ENCODE data around the gene C12orf43. TPM values are rescaled to one million over a fixed set of nuclear protein-coding genes. Genes with fewer than 3 reads are reported as not detected.
A peak's percentile ranks its signal among the peaks of the same experiment; 100 is the strongest.

C12orf43 gene
- total RNA-seq, 1 donor from 2014 or later = 7.2 TPM

DNA sequence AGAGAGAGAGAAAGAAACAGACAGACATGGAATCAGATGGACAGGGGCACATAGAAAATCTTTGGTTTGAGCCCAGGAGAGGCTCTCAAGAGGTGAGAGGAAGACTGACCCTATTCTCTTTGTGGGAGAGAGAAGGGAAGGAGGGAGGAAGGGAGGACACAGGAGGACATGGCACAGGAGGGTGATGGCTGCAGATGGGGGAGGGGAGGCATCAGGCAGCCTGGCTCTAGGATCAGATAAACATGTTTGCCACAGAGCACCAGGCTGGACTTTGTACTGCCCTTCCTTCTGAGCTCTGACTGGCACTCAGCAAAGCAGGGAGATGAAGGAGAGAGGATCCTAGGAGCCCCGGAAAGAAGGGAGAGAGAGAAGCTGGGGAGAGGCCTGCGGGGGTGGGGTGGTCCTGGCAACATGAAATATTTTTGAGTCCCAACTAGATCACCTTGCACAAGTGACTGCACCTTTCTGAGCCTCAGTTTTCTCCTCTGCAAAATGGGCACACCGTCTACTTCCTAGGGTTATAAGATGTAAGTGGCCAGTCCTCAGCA lies 31.9 kb downstream of the C12orf43 start:
- DNase-seq = no peak
- intact Hi-C loops (cut with DNase I) = no loop called here
- ATAC-seq (ENCODE audit: poor library complexity) = no peak

DNA sequence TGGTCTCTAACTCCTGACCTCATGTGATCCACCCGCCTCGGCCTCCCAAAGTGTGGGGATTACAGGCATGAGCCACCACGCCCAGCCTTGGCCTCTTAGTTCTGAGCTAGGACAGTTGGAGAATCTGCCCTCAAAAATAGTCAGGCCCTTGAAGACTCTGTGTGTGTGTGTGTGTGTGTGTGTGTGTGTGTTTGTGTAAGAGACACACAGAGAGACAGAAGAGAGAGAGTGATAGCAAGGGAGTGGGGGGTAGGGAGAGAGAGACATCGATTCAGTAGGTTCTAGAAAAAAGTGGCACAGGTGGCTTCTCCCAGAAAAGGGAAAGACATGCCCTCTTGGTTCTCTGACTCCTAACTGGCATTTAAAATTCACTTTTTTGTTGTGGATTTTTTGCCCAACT lies 32.5 kb downstream of the C12orf43 start:
- intact Hi-C loops (cut with DNase I) = no loop called here
- no peak for DNase-seq
- no peak for ATAC-seq (ENCODE audit: poor library complexity)

DNA sequence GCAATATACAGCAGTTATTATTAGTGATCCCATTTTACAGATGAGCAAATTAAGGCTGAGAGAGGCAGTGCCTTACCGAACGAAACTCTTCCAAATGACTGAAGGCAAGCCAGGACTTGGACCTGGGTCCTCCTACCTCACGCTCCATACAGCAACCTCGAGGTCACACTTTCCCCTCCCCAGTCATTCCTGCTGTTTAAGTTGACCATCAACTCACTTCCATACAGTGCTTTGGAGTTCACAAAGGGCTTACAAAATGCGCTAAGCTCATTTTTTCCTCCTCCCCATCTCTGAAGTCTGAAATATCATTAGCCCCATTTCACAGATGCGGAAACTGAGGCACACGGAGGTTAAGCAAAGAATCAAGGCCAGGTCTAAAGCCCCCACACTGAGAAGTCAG lies 33.6 kb downstream of the C12orf43 start:
- intact Hi-C loops (cut with DNase I) = no loop called here
- DNase-seq (no peak), ATAC-seq (ENCODE audit: poor library complexity) (no peak)

DNA sequence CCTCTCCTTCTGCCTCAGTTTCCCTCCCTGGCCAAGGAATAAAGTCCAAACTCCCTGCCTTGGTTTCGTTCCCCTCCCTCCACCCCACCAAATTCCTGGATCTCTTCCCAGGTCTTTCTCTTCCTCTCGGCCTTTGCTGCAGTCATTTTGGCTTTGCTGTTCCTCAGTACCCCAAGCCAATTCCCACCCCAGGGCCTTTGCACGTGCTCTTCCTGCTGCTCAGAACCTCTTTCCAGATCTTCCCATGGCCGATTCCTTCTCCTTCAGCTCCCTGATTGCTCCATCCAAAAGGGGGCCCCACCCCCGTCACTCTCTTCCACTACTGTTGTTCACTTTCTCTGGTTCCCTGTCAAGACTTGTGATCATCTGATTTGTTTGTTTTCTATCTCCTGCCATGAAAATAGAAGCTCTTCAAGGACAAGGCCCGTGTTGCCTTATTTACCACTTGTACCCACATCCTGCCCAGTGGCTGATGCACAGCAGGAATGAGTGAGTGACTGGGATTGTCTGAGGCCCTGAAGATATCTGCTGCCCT lies 34.8 kb downstream of the C12orf43 start:
- ATAC-seq (ENCODE audit: poor library complexity) = no peak
- intact Hi-C loops (cut with DNase I) = no loop called here

DNA sequence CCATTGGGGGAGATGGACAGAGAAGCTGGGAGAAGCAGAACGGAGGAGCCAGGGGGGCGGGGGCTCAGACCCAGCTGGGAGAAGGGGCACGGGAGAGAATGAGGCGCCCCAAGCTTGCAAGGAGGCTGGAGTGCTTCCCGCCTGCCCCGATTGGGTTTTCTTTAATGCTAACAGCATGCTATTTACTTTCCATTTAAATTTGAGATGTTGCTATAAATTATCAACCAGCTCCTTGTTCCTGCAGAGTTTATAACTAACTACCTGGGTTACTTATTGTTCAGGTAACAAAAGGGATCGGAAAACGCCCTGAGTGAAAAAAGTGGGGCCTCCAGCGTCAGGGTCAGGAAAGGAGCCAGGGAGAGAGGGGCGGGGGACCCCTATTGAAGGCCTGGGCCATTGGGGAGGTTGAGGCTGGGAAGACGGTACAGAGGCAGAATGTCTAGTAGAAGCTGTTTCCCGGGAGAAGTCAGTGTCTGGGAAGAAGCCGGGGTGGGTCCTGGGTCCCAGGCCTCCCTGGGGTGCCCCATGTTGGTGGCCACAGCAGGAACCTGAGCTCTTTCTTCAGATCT lies 35.4 kb downstream of the C12orf43 start:
- ATAC-seq (ENCODE audit: poor library complexity) = no peak
- intact Hi-C loops (cut with DNase I) = no loop called here

More for the DNA sequence above, 34.8 kb downstream of the C12orf43 start:
- DNase-seq = no peak

DNA sequence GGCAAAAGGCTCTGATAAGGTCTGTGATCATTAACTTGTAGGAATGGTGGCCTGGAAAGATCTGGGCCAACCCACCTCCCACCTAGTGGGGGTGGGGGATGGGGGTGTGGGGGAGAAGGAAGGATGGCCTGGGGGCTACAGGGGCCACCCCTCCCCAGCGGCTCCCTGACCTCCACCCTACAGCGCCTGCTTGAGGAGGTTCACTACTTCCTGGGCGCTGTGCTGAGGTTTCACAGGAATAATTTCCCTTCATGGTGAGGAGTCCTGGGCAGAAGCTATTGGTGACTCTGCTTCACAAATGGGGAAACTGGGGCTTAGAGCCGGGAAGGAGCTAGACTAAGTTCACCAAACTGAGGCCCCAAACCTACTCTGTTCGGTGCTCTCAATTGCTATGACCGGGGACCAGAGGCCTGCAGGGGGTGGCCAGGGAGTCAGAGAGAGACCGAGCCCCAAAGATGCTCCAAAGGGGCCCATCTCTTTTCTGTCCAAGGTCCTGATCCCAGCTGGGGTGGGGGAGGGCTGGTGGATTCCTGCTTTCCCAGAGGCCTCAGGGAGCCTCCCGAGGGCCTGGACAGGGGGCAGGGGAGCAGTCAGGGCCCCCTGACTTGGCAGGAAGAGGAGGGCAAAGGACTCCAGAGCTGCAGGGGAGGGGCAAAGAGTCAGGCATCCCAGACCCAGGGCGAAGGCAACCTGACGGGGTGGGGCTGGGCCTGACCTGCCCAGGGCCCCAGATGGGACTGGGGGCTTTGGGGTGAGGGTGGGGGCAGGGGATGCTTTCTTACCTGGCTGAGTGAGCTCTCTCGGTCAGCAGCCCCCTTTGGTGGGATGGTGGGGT lies 36.2 kb downstream of the C12orf43 start:
- intact Hi-C loops (cut with DNase I) = no loop called here
- DNase-seq (no peak), ATAC-seq (ENCODE audit: poor library complexity) (no peak)

More for the DNA sequence above, 35.4 kb downstream of the C12orf43 start:
- DNase-seq = no peak

DNA sequence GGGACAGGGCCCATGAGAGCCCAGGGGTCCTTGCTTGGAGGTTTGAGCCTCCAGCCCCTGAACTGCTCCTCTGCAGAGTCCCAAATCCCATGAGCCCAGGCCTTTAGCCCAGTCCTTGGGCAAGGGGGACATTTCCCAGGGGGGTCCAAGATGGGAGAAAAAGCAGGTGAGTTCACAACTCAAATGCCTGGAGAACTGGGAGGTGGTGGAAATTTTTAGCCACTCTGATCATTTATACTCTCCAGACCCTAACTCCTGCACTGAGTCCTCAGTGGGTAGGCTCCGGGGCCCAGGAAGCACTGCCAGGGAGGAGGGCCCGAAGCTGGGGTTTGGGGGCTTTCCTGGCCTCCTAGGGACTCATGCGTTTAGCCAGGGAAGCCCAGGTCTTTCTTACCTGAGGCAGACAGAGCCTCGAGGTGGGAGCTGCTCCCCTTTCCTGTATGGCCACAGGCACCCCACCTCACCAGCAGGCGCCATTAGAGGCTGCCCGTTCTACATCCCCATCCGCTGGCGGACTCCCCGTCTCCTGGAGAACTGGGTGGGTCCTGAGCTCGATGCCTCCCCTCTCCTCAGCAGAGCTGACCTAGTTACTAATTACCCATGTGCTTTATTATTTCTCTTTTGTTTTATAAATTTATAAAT lies 36.9 kb downstream of the C12orf43 start:
- DNase-seq = no peak
- intact Hi-C loops (cut with DNase I) = no loop called here
- ATAC-seq (ENCODE audit: poor library complexity) = no peak

DNA sequence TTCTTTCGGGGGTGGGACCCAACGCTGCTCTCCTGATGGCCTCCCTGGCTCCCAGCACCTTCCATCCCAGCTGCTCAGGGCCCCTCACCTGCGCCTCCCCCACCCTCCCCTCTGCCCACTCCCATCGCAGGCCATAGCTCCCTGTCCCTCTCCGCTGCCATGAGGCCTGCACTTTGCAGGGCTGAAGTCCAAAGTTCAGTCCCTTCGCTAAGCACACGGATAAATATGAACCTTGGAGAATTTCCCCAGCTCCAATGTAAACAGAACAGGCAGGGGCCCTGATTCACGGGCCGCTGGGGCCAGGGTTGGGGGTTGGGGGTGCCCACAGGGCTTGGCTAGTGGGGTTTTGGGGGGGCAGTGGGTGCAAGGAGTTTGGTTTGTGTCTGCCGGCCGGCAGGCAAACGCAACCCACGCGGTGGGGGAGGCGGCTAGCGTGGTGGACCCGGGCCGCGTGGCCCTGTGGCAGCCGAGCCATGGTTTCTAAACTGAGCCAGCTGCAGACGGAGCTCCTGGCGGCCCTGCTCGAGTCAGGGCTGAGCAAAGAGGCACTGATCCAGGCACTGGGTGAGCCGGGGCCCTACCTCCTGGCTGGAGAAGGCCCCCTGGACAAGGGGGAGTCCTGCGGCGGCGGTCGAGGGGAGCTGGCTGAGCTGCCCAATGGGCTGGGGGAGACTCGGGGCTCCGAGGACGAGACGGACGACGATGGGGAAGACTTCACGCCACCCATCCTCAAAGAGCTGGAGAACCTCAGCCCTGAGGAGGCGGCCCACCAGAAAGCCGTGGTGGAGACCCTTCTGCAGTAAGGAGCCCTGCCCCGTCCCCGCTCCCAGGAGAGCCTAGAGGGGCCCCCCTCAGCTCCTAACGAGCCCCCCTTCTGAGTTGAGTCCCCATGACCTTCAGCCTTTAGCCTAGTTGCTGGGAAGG lies 37.7 kb downstream of the C12orf43 start, which contains the start of gene HNF1A:
Gene HNF1A, plus strand, starts transcription at position 248 of the 924 bp plus-strand sequence. Its CDS starts 226 bp downstream, at position 474.
- DNase-seq (no peak), ATAC-seq (ENCODE audit: poor library complexity) (peak; percentile 18)
- intact Hi-C loops (cut with DNase I) = no loop called here

DNA sequence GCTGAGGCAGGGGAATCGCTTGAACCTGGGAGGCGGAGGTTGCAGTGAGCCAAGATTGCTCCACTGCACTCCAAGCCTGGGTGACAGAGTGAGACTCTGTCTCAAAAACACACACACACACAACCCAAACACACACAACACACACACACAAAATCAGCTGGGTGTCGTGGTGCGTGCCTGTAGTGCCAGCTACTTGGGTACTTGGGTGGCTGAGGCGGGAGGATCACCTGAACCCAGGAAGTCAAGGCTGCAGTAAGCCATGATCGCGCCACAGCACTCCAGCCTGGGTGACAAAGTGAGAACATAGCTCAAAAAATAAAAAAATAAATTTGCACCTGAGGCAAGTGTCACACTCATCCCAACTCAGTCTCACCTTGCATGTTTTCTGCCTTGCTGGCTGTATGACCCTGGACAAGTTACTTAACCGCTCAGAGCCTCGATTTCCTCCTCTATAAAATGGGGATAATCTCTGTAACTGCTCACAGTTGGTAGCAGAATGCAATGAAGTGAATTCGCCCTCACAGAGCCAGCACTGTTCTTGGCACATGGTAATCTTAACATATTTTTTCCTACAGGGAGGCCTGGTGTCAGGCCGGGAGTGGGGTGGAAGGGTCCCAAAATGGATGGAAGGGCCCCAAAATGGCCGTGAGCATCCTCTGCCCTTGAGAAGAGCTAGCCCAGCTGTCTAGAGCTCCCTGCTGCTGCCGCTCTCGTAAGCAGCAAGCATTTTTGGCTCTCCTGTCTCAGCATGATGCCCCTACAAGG lies 38.6 kb downstream of the C12orf43 start:
- intact Hi-C loops (cut with DNase I) = no loop called here
- DNase-seq (no peak), ATAC-seq (ENCODE audit: poor library complexity) (no peak)

DNA sequence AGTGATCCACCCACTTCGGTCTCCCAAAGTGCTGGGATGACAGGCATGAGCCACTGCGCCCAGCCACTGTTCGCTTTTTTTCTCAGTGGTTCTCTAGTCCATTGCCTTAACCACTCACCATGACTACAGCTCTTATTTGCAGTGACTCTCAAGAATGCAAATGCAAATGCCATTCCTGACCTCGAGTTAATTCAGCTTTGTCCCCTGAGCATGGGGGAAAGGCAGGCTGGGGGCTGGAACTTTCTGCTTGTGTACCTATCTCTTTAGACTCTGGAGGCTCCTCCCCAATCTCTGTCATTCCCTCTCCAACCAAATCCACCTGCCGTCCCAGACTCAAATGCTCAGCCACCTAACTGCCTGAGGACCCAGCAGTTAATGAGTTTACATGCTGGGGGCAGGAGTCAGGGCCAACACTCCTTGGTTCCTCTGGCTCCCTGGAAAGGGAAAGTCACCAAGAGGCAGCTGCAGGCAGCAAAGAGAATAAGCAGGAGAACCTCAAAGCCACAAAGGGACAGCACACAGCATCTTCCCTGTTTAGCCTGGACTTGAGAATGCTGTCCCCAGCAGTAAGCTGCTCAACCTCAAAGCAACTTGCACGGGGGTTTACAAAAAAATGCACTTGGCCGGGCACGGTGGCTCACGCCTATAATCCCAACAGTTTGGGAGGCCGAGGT lies 43.3 kb downstream of the C12orf43 start:
- intact Hi-C loops (cut with DNase I) = loop anchor here (5.0 kb wide), 3 partner anchors 261 to 391 kb away; partner anchors contain the start of genes CABP1, POP5 and UNC119B
- ATAC-seq (ENCODE audit: poor library complexity) = no peak
- DNase-seq = no peak

DNA sequence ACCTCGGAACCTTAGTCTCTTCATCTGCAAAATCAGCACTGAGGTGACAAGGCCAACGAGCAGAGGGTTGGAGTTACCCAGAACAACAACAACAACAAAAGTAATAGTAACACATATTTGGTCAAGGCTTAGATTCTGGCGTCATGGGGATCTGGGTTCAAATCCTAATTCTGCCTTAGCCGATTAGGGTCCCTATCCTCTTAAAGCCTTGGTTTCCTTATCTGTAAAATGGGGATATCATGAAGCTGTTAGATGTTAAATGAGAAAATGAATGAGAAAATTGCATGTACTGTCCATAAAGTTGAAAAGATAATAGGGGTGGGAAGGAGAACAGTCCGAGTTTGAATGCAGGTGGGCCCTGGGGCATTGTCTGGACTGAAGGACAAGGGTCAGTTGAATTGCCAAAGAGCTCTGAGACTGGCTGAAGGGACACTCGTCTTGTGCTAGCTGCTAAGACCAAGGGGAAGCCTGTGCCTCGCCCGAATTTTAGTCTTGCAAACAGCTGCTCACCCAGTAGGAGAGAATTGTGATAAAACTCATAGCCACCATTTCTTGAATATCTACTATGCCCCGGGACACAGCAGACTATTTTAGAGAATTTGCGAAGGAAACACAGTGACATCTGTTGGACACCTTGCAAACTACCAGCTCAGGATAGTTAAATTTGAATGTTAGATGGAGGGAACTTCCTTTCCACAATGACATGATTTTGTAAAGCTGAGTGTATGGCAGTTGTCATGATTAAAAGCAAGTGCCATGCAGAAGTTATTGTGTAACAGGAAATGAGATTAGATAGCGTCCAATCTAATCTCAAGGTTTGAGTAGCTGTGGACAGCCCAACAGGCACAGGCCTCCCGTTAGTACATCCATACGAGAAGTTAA lies 44.7 kb downstream of the C12orf43 start:
- peak; percentile 86 for ATAC-seq (ENCODE audit: poor library complexity)
- DNase-seq = no peak
- intact Hi-C loops (cut with DNase I) = loop anchor here (5.0 kb wide), 3 partner anchors 259 to 389 kb away; partner anchors contain the start of genes CABP1, POP5 and UNC119B

DNA sequence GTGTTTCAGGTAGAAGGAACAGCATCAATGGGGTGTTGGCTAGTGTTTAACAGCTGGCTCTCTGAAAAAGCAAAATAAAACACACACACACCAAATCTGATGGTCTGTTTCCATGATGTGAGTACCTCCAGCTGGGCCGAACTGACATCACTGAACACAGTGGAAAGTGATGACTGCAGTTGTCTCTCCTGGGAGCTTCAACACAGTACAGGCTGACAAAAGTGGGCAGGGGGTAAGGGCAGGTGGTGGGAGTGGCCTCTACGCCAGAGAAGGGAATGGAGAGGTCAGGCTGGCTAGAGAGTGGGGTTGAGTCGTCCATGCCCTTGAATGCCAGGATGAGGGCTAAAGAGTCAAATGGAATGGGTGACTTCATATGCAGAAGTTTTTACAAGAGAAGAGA lies 46.0 kb downstream of the C12orf43 start:
- intact Hi-C loops (cut with DNase I) = loop anchor here (5.0 kb wide), 3 partner anchors 258 to 388 kb away; partner anchors contain the start of genes CABP1, POP5 and UNC119B
- ATAC-seq (ENCODE audit: poor library complexity) (no peak), DNase-seq (no peak)

DNA sequence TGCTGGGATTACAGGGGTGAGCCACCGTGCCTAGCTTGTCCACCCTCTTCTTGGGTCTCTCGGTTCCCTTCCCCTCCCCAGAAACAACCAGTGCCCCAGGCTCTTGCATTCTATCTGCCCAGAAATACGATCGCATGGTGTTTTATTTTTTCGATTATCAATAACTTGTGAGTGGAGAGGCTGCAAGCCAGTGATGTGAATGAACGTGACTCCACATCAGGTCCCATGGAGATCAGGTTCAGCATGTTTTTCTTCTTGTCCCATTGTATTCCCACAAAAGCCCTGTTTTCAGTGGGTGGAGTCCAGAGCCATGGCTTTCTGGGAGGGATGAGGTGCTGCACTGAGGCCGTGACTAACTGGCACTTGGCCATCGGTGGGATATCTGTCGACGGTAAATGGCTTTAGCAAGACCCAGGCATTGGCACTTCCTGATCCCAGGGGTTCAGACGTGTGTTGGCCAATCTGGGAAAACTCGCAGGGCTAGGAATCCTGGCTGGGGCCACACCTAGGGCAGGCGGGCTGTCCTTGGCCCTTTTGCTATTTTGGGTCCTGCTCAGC lies 50.7 kb downstream of the C12orf43 start:
- ATAC-seq (ENCODE audit: poor library complexity) = no peak
- intact Hi-C loops (cut with DNase I) = no loop called here
- DNase-seq = no peak

DNA sequence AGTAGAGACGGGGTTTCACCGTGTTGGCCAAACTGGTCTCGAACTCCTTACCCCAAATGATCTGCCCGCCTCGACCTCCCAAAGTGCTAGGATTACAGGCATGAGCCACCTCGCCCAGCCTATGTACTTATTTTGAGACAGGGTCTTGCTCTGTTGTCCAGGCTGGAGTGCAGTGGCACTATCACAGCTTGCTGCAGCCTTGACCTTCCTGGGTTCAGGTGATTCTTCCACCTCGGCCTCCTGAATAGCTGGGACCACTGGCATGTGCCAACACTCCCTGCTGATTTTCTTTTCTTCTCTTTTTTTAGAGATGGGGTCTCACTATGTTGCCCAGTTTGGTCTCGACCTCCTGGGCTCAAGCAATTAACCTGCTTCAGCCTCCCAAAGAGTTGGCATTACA lies 52.0 kb downstream of the C12orf43 start:
- ATAC-seq (ENCODE audit: poor library complexity) (no peak), DNase-seq (no peak)
- intact Hi-C loops (cut with DNase I) = no loop called here

DNA sequence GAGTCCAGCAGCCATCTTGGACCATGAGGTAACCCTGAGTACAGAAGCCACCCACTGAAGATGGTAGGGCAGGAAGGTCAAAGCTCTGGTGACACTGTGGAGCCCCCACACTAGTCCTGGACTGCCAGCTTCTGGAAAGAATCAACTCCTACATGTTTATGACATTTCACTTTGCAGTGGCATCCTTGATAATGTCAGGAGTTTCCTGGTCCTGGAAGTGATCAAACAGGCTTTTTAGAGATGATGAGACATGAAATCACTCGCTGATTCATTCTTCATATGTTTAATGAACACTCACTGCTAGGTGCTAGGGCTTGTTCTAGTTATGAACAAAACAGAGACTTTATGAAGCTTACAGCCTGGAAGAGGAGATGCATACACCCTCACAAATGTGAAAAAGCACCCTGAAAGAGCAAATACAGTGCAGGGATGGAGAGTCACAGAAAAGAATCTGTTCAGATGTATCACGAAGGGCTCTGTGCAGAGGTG lies 53.7 kb downstream of the C12orf43 start:
- intact Hi-C loops (cut with DNase I) = no loop called here
- DNase-seq = no peak
- no peak for ATAC-seq (ENCODE audit: poor library complexity)

Measured in Right ventricle myocardium superior (tissue), 1 donor.